Muscle of back (tissue), 13 donors: ENCODE results near the gene MDGA2. TPM values are rescaled to one million over a fixed set of nuclear protein-coding genes. Genes with fewer than 3 reads are reported as not detected.

Experiments used
- DNase-seq, 3 donors: peaks; one replicate each; pipeline versions ENCODE4 v3.0.0 to v3.0.0-alpha.2; 2013
- long read RNA-seq, 9 donors: transcript quantifications; one replicate each; lab custom pipeline, GENCODE V29; 2026
- polyA plus RNA-seq, 10 donors: library from polyadenylated mRNA; unstranded; fragments of 120-200 nt; gene quantifications; one replicate each; pipeline ENCODE4 v1.2.1, GENCODE V29; 2013; ENCODE audit not compliant: insufficient read length in 10 of 10

The MDGA2 gene
- under 1 TPM; 0.14 to 0.71 (median 0.37) TPM for polyA plus RNA-seq
- long read RNA-seq, donor 1: 0 reads
- long read RNA-seq, donor 2: 0 reads
- long read RNA-seq, donor 3: 0 reads
- long read RNA-seq, donor 4: 0 reads
- long read RNA-seq, donor 5: 0 reads
- long read RNA-seq, donor 6: 0 reads
- long read RNA-seq, donor 7: 0 reads
- long read RNA-seq, donor 8: 0 reads
- long read RNA-seq, donor 9: 0 reads

GRCh38 chr14:47675466-47676314, at the start of gene MDGA2:
TSS of gene MDGA2 (minus strand) at chr14:47675605.
- DNase-seq: peak in 2 of 3 donors; percentile 30 to 66

- no peak for DNase-seq
These were observed 47.7 kb upstream of the MDGA2 start for GRCh38 chr14:47722929-47723693.

- no peak for DNase-seq
These were observed 44.9 kb upstream of the MDGA2 start for GRCh38 chr14:47720281-47720680.

- DNase-seq: peak in 1 of 3 donors; percentile 2
These were observed 39.9 kb upstream of the MDGA2 start for GRCh38 chr14:47715330-47715729.

- no peak for DNase-seq
These were observed 35.2 kb upstream of the MDGA2 start for GRCh38 chr14:47710581-47710980.

GRCh38 chr14:47705683-47706082, 30.3 kb upstream of the MDGA2 start:
- no peak for DNase-seq

- DNase-seq: no peak
These were observed 16.4 kb upstream of the MDGA2 start for GRCh38 chr14:47691829-47692228.

GRCh38 chr14:47678993-47679392, 3.6 kb upstream of the MDGA2 start:
- no peak for DNase-seq

GRCh38 chr14:47678157-47678556, 2.8 kb upstream of the MDGA2 start:
- no peak for DNase-seq

- DNase-seq: no peak
These were observed 861 bp upstream of the MDGA2 start for GRCh38 chr14:47676315-47676617.

- DNase-seq: peak in 2 of 3 donors; percentile 8 to 61
These were observed 601 bp downstream of the MDGA2 start for GRCh38 chr14:47674543-47675465.

GRCh38 chr14:47674148-47674542, 1.3 kb downstream of the MDGA2 start:
- peak in 2 of 3 donors; percentile 6 to 51 for DNase-seq

- no peak for DNase-seq
These were observed 9.9 kb downstream of the MDGA2 start for GRCh38 chr14:47665337-47666134.

GRCh38 chr14:47662466-47662865, 12.9 kb downstream of the MDGA2 start:
- DNase-seq: no peak

GRCh38 chr14:47660158-47660557, 15.2 kb downstream of the MDGA2 start:
- DNase-seq: no peak

- no peak for DNase-seq
These were observed 17.4 kb downstream of the MDGA2 start for GRCh38 chr14:47658041-47658440.

- no peak for DNase-seq
These were observed 18.3 kb downstream of the MDGA2 start for GRCh38 chr14:47657143-47657542.

- no peak for DNase-seq
These were observed 24.1 kb downstream of the MDGA2 start for GRCh38 chr14:47651337-47651736.

- no peak for DNase-seq
These were observed 37.7 kb downstream of the MDGA2 start for GRCh38 chr14:47637753-47638152.

- DNase-seq: no peak
These were observed 49.0 kb downstream of the MDGA2 start for GRCh38 chr14:47626151-47627035.
